ENCODE data around the gene DCHS1.

- TF ChIP-seq CTCF (IDR thresholded peaks at IDR 0.05) (no peak), POLR2AphosphoS5 (IDR thresholded peaks at IDR 0.05) (no peak)
Measured at GRCh38 chr11:6666302-6667183, 10.9 kb upstream of the DCHS1 start.
